ENCODE data around the gene SPIN4. TPM values are rescaled to one million over a fixed set of nuclear protein-coding genes. Genes with fewer than 3 reads are reported as not detected.

The SPIN4 gene
- total RNA-seq: 2.1 and 4.3 TPM in 2 replicates

DNA sequence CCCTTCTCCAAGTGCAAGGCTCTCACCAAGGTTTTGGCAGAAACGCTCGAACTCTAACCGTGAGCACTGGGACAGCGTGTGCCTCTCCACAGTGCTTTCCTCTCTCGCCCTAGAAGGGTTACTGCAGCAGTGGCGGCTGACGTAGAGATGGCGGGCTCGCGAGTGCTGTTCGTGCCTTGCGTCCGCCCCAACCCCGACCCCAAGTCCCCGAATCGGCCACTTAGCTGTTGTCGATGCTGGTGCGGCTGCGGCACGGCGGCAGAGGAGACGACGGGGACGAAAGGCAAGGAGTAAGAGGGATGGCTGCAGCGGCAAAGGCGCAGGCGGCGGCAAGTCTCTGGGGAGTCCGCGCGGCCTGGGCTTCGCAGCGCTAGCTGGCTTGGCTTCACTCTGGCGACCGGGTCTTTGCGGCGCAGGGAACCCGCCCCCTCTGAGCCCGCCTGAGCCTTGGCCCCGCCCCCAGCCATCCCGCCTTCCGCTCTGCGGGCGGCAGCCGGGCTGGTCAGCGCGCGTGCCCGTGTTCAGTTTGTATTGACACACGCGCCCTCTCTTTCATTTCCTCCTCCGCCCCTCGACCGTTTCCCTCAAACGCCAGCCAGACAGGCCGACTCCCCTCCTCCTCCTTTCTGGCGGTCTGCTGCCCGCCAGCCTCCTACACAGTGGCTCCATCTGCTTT is at the start of gene SPIN4:
SPIN4 (minus strand) TSS at position 392 of the 676 bp plus-strand sequence. CDS start 513 bp downstream, outside the sequence.

Data from pericardium fibroblast (primary cell).